Gastroesophageal sphincter (tissue), 4 donors: Measurements from ENCODE around the gene PROB1. TPM values are rescaled to one million over a fixed set of nuclear protein-coding genes. Genes with fewer than 3 reads are reported as not detected.
"Not testable (repeated sequence)": the region's sequence is repeated elsewhere in the genome, so short reads cannot be mapped to it uniquely, and the experiment has no call there.

ENCODE experiments used
- ATAC-seq: fragments of 150-250 bp; one replicate; pipeline ENCODE4 v1.9.1; 2016; ENCODE audit warnings: mild to moderate bottlenecking, moderate library complexity
- H3K27ac ChIP-seq, 4 donors: fragments of 200-600 bp; sonication (generic) in 3 of 4; 1 replicate in 3 of 4; 2 replicates in 1 of 4; pipeline ENCODE4 v1.5.1; 2016 to 2019
- H3K27me3 ChIP-seq: fragments of 200-600 bp; sonication (generic); one replicate; pipeline ENCODE4 v1.5.1; 2019
- H3K36me3 ChIP-seq, 2 donors: fragments of 200-600 bp; sonication (generic); one replicate each; pipeline ENCODE4 v1.5.1; 2019; ENCODE audit warnings: control low read depth in 1 of 2
- H3K4me1 ChIP-seq, 3 donors: fragments of 200-600 bp; sonication (generic); 1 replicate in 2 of 3; 2 replicates in 1 of 3; pipeline ENCODE4 v1.5.1; 2016 to 2019; ENCODE audit warnings: control low read depth in 2 of 3
- H3K4me3 ChIP-seq, 2 donors: fragments of 200-600 bp; sonication (generic); one replicate each; pipeline ENCODE4 v1.5.1; 2019; ENCODE audit warnings: mild to moderate bottlenecking in 1 of 2, moderate library complexity in 1 of 2
- H3K9me3 ChIP-seq, 3 donors: fragments of 200-600 bp; sonication (generic); one replicate each; pipeline ENCODE4 v1.5.1; 2017 to 2019; ENCODE audit warnings: control low read depth in 2 of 3
- EP300 ChIP-seq: sonication (generic); formaldehyde crosslinking; IDR thresholded peaks from one replicate; pipeline ENCODE4 v1.6.1; 2017; ENCODE audit warnings: antibody characterized with exemption, mild to moderate bottlenecking
- POLR2A ChIP-seq, 2 donors: fragments of 450-650 bp; IDR thresholded peaks; one replicate each; pipeline ENCODE4 v1.6.1; 2017; ENCODE audit warnings: antibody characterized with exemption in 2 of 2, mild to moderate bottlenecking in 2 of 2, moderate library complexity in 1 of 2
- POLR2AphosphoS5 ChIP-seq: sonication (generic); formaldehyde crosslinking; IDR thresholded peaks from one replicate; pipeline ENCODE4 v1.6.1; 2017; ENCODE audit warnings: antibody characterized with exemption
- WGBS, 2 donors: methylation state at CpG; one replicate each; pipeline ENCODE4 v1.1.5; 2018; ENCODE audit warnings: low coverage in 1 of 2; 5-methylcytosine and 5-hydroxymethylcytosine counted together
- total RNA-seq, 4 donors: library from RNA; depleted of rRNA; stranded (reverse); fragments of >200 nt; gene quantifications; one replicate each; pipeline ENCODE4 v1.1.0, GENCODE V29; 2016
- TF ChIP-seq, protein P1 (sequence below), 4 experiments: fragments of 200-600 bp in 2 of 4; fragments of 450-650 bp in 2 of 4; sonication (generic) in 1 of 4; IDR thresholded peaks; one replicate each; pipeline ENCODE4 v1.5.1; 2017 to 2019; ENCODE audit warnings: antibody characterized with exemption in 4 of 4, mild to moderate bottlenecking in 2 of 4, moderate library complexity in 2 of 4

PROB1 gene
- total RNA-seq, 4 donors from 2014 or later = 1.2 to 9.1 (median 4.1) TPM

- no peak for ATAC-seq
- H3K4me1 ChIP-seq = peaks cover 5 to 57% (median 30%) of the 10 kb centered on the region in 3 donors
- H3K36me3 ChIP-seq = peaks cover 0 to 29% of the 10 kb centered on the region in 2 donors
- H3K27me3 ChIP-seq = no peaks in the 10 kb centered on the region
- TF ChIP-seq POLR2AphosphoS5 (no peak), EP300 (no peak), POLR2A (IDR thresholded peaks at IDR 0.05) (no peak)
- TF ChIP-seq, protein P1, sequence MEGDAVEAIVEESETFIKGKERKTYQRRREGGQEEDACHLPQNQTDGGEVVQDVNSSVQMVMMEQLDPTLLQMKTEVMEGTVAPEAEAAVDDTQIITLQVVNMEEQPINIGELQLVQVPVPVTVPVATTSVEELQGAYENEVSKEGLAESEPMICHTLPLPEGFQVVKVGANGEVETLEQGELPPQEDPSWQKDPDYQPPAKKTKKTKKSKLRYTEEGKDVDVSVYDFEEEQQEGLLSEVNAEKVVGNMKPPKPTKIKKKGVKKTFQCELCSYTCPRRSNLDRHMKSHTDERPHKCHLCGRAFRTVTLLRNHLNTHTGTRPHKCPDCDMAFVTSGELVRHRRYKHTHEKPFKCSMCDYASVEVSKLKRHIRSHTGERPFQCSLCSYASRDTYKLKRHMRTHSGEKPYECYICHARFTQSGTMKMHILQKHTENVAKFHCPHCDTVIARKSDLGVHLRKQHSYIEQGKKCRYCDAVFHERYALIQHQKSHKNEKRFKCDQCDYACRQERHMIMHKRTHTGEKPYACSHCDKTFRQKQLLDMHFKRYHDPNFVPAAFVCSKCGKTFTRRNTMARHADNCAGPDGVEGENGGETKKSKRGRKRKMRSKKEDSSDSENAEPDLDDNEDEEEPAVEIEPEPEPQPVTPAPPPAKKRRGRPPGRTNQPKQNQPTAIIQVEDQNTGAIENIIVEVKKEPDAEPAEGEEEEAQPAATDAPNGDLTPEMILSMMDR (IDR thresholded peaks at IDR 0.05) = no peak
- H3K9me3 ChIP-seq = no peaks in the 10 kb centered on the region
- H3K4me3 ChIP-seq = no peak overlapping the region
- H3K27ac ChIP-seq = peak overlapping the region; percentile 69 to 82 (median 78)
- WGBS, 2 donors = 64 to 70% methylated on average over 6 of the region's 6 CpGs
Observed at GRCh38 chr5:139413963-139414362, 19.1 kb upstream of the PROB1 start.

- TF ChIP-seq, protein P1 (IDR thresholded peaks at IDR 0.05) = no peak
- no peak for TF ChIP-seq POLR2A (IDR thresholded peaks at IDR 0.05)
- TF ChIP-seq EP300 = no peak
- no peak for TF ChIP-seq POLR2AphosphoS5
- 90 to 95% methylated on average over 5 to 6 of the region's 6 CpGs for WGBS, 2 donors
- peaks cover 0 to 28% of the 10 kb centered on the region in 2 donors for H3K36me3 ChIP-seq
- H3K27me3 ChIP-seq = no peaks in the 10 kb centered on the region
- H3K27ac ChIP-seq = peak overlapping the region in 2 of 4 donors; percentile 76 to 82
- ATAC-seq = no peak
- H3K4me1 ChIP-seq = peaks cover 5 to 49% (median 30%) of the 10 kb centered on the region in 3 donors
- no peaks in the 10 kb centered on the region for H3K9me3 ChIP-seq
- no peak overlapping the region for H3K4me3 ChIP-seq
Observed at GRCh38 chr5:139413153-139413552, 18.2 kb upstream of the PROB1 start.

GRCh38 chr5:139410993-139411828 lies 16.3 kb upstream of the PROB1 start:
- Histone ChIP-seq H3K36me3 (peaks cover 0 to 28% of the 10 kb centered on the region in 2 donors), H3K9me3 (no peaks in the 10 kb centered on the region), H3K4me3 (no peak overlapping the region), H3K4me1 (peaks cover under 1 to 30% (median 17%) of the 10 kb centered on the region in 3 donors), H3K27ac (peak overlapping the region in 3 of 4 donors; percentile 15 to 68 (median 36)), H3K27me3 (no peaks in the 10 kb centered on the region)
- no peak for ATAC-seq
- WGBS, 2 donors = 42 to 64% methylated on average over 6 to 15 of the region's 17 CpGs
- TF ChIP-seq POLR2A (IDR thresholded peaks at IDR 0.05) = no peak
- TF ChIP-seq, protein P1 (IDR thresholded peaks at IDR 0.05) = no peak
- no peak for TF ChIP-seq EP300
- no peak for TF ChIP-seq POLR2AphosphoS5

- 49 to 53% methylated on average over 5 to 6 of the region's 6 CpGs for WGBS, 2 donors
- peaks cover 0 to 28% of the 10 kb centered on the region in 2 donors for H3K36me3 ChIP-seq
- no peak overlapping the region for H3K4me3 ChIP-seq
- H3K4me1 ChIP-seq = peaks cover 0 to 21% (median 12%) of the 10 kb centered on the region in 3 donors
- H3K27me3 ChIP-seq = no peaks in the 10 kb centered on the region
- TF ChIP-seq EP300 = no peak
- TF ChIP-seq POLR2A (IDR thresholded peaks at IDR 0.05) = no peak
- TF ChIP-seq, protein P1 (IDR thresholded peaks at IDR 0.05) = no peak
- no peak for TF ChIP-seq POLR2AphosphoS5
- no peak for ATAC-seq
- peak overlapping the region in 3 of 4 donors; percentile 15 to 68 (median 36) for H3K27ac ChIP-seq
- H3K9me3 ChIP-seq = no peaks in the 10 kb centered on the region
Observed at GRCh38 chr5:139410121-139410992, 15.5 kb upstream of the PROB1 start.

DNA sequence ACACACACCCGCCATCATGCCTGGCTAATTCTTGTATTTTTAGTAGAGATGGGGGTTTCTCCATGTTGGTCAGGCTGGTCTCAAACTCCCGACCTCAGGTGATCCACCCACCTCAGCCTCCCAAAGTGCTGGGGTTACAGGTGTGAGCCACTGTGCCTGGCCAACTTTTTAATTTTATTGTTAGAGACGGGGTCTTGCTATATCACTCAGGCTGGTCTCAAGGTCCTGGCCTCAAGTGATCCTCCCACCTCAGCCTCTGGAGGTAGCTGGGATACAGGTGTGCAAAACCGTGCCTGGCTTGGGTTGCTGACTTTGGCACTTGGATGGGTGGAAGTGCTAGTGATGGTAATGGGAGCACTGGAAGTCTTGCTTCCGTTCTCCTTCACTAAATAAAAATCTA lies 14.2 kb upstream of the PROB1 start:
- H3K27ac ChIP-seq, ATAC-seq: not testable (repeated sequence)

More for the DNA sequence above, 14.2 kb upstream of the PROB1 start:
- peaks cover 0 to 15% (median 0%) of the 10 kb centered on the region in 3 donors for H3K4me1 ChIP-seq
- not testable (repeated sequence) for H3K27me3 ChIP-seq, H3K4me3 ChIP-seq, H3K9me3 ChIP-seq
- H3K36me3 ChIP-seq = peaks cover 0 to 28% of the 10 kb centered on the region in 2 donors
- WGBS, 2 donors = 90 to 100% methylated on average over 3 of the region's 5 CpGs
